HUES64 (cell line): ENCODE data around the gene ADAT3.
"Not testable (repeated sequence)": the region's sequence is repeated elsewhere in the genome, so short reads cannot be mapped to it uniquely, and the experiment has no call there.

Experiments used
- H3K27ac ChIP-seq: 2 replicates; pipeline ENCODE4 v1.7.0; 2013; ENCODE audit warnings: low read depth, low read length, inconsistent platforms
- H3K27me3 ChIP-seq: 2 replicates; pipeline ENCODE4 v1.6.1; 2013; ENCODE audit warnings: mild to moderate bottlenecking, low read length; ENCODE audit not compliant: insufficient read depth
- H3K36me3 ChIP-seq: 2 replicates; pipeline ENCODE4 v1.6.1; 2013; ENCODE audit warnings: mild to moderate bottlenecking, low read length; ENCODE audit not compliant: insufficient read depth
- H3K4me1 ChIP-seq: 2 replicates; pipeline ENCODE4 v1.6.1; 2013; ENCODE audit warnings: mild to moderate bottlenecking, low read length, moderate library complexity; ENCODE audit not compliant: insufficient read depth
- H3K4me3 ChIP-seq: 2 replicates; pipeline ENCODE4 v1.5.1; 2013; ENCODE audit warnings: mild to moderate bottlenecking, low read length, moderate library complexity
- H3K9ac ChIP-seq: 2 replicates; pipeline ENCODE4 v1.6.1; 2013; ENCODE audit warnings: mild to moderate bottlenecking, low read depth, low read length
- H3K9me3 ChIP-seq: 2 replicates; pipeline ENCODE4 v1.6.1; 2013; ENCODE audit warnings: low read depth, low read length; ENCODE audit not compliant: insufficient read depth
- WGBS: fragments of 150-250, 120-280 bp; methylation state at CpG from one replicate; pipeline ENCODE4 v1.1.7; 2013; ENCODE audit warnings: missing lambda C conversion rate; 5-methylcytosine and 5-hydroxymethylcytosine counted together

The ADAT3 gene

DNA sequence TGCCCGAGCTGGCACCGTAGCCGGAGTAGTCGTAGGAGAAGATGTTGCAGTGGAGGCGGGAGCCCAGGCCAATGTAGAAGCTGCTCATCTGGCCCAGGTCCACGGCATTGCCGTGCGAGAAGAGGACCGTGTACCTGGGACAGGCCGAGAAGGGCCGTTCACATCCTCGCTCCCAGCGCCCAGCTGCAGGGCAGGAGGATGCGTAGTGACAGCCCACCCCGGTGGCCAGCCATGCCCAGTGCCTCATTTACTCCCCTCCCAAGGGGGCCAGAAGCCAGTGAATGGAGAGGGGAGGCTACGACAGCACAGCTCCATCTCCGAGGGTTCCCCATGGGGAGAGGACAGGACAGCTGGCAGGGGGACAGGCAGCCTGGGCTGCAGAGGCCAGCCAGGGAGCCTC lies 25.2 kb upstream of the ADAT3 start:
- not testable (repeated sequence) for H3K4me3 ChIP-seq, H3K27ac ChIP-seq
- H3K4me1 ChIP-seq: peaks cover 13% of the 10 kb centered on the region; the same call in 1 of the 2 replicates

GRCh38 chr19:1880611-1881392 lies 24.4 kb upstream of the ADAT3 start:
- no peak overlapping the region for H3K4me3 ChIP-seq
- no peak overlapping the region for H3K27ac ChIP-seq
- H3K27me3 ChIP-seq: no peaks in the 10 kb centered on the region
- 95% methylated on average over 30 of the region's 35 CpGs for WGBS
- H3K36me3 ChIP-seq: no peaks in the 10 kb centered on the region
- no peaks in the 10 kb centered on the region for H3K9me3 ChIP-seq
- peaks cover 11% of the 10 kb centered on the region; the same call in 1 of the 2 replicates for H3K4me1 ChIP-seq
- no peak overlapping the region for H3K9ac ChIP-seq

More for the DNA sequence above, 25.2 kb upstream of the ADAT3 start:
- not testable (repeated sequence) for H3K9ac ChIP-seq, H3K36me3 ChIP-seq, H3K27me3 ChIP-seq, H3K9me3 ChIP-seq
- 94% methylated on average over 17 of the region's 17 CpGs for WGBS

GRCh38 chr19:1881393-1882088 lies 23.7 kb upstream of the ADAT3 start:
- not testable (repeated sequence) for H3K27me3 ChIP-seq, H3K9me3 ChIP-seq, H3K36me3 ChIP-seq, H3K4me3 ChIP-seq, H3K27ac ChIP-seq
- Histone ChIP-seq H3K4me1 (peaks cover 11% of the 10 kb centered on the region; the same call in 1 of the 2 replicates), H3K9ac (0 out of 2 replicates have a peak overlapping the region, but pooled peaks have one; percentile 36)
- WGBS: 95% methylated on average over 29 of the region's 44 CpGs

- Histone ChIP-seq H3K9ac (peak overlapping the region; percentile 36; the same call in 1 of the 2 replicates), H3K27me3 (no peaks in the 10 kb centered on the region), H3K27ac (0 out of 2 replicates have a peak overlapping the region, but pooled peaks have one; percentile 18), H3K4me3 (no peak overlapping the region), H3K9me3 (no peaks in the 10 kb centered on the region), H3K4me1 (peaks cover 15% of the 10 kb centered on the region), H3K36me3 (no peaks in the 10 kb centered on the region)
- WGBS: 84% methylated on average over 29 of the region's 31 CpGs
These were observed 23.0 kb upstream of the ADAT3 start for GRCh38 chr19:1882089-1882785.

- WGBS: 88% methylated on average over 25 of the region's 25 CpGs
These were observed 22.2 kb upstream of the ADAT3 start for GRCh38 chr19:1882786-1883692.

DNA sequence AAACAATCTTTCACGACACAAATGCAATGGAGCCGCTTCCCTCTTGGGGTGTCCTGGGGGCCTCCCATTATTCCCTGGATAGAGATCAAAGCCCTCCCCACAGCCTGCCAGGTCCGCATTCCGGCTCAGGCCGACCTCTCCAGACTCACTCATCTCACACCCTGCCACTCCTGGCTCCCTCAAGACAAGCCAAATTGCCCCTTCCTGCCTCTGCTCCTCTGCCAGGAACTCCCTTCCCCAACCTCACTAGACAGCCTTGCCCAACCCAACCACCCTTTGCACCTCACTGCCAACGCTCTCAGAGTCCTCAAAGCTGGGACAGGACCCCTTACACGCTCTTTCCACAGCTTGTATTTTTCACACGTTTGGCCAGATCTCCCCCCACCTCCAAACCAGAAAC lies 21.4 kb upstream of the ADAT3 start:
- Histone ChIP-seq H3K9ac (no peak overlapping the region), H3K9me3 (no peaks in the 10 kb centered on the region), H3K36me3 (no peaks in the 10 kb centered on the region), H3K27me3 (no peaks in the 10 kb centered on the region), H3K27ac (no peak overlapping the region), H3K4me1 (peaks cover 17% of the 10 kb centered on the region), H3K4me3 (peak overlapping the region; percentile 93)
- 76% methylated on average over 8 of the region's 8 CpGs for WGBS

More at GRCh38 chr19:1882786-1883692, 22.2 kb upstream of the ADAT3 start:
- Histone ChIP-seq H3K27me3 (no peaks in the 10 kb centered on the region), H3K4me3 (no peak overlapping the region), H3K4me1 (peaks cover 17% of the 10 kb centered on the region), H3K9me3 (no peaks in the 10 kb centered on the region), H3K36me3 (no peaks in the 10 kb centered on the region), H3K27ac (no peak overlapping the region), H3K9ac (peak overlapping the region; percentile 36; the same call in 1 of the 2 replicates)

DNA sequence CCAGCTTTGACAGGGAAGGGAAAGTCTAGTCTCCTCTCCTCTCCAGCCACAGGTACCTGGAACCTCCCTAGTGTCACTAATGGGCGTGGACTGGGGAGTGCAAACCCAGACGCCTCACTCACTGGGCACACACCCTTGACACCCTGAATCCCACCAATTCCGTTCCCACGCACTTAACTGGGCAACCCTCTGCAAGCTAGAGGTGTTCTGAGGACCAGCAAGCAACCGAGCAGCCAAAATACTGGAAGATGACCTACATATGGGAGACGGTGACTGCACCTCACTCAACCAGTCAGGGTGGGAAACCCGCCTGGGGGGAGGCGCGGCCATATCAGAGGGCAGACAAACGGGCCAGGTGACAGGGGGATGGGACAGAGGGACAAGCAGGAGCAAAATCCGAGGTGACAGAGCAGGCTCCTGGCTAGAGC lies 20.9 kb upstream of the ADAT3 start:
- H3K27ac ChIP-seq: no peak overlapping the region
- WGBS: 25% methylated on average over 11 of the region's 11 CpGs
- H3K4me1 ChIP-seq: peaks cover 17% of the 10 kb centered on the region
- H3K27me3 ChIP-seq: no peaks in the 10 kb centered on the region
- H3K4me3 ChIP-seq: peak overlapping the region; percentile 93
- no peaks in the 10 kb centered on the region for H3K36me3 ChIP-seq
- no peaks in the 10 kb centered on the region for H3K9me3 ChIP-seq
- H3K9ac ChIP-seq: peak overlapping the region; percentile 72; the same call in 1 of the 2 replicates

DNA sequence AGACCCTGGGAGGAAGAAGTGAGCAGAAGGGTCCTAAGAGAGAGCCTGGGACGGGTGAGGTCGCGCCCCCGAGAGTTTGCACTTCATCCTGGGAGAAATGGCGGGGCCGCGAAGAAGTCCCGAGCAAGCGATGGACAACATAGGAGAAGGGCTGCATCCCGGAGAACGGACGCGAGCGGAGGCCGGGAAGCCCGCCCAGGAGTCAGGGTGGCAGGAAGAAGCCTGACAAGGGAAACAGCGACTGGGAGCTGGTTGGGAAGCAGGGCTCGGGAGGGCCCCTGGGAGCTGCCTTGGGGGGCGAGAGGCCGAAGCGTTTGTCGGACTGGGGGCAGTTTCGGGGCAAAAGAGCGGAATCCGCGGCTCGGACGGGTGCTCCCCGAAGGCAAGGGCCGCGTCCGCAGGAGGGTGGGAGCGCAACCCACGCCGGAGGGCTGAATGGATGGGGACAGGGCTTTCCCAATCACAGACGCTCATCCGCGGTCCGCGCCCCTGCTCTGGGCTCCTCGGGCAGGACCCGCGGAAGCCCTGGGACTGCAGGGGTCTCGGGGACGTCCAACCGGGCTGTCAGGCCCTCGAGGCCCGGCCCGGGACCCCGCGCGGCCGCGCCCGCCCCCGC lies 20.4 kb upstream of the ADAT3 start:
- Histone ChIP-seq H3K27me3 (no peaks in the 10 kb centered on the region), H3K36me3 (no peaks in the 10 kb centered on the region), H3K4me3 (peak overlapping the region; percentile 93), H3K9ac (peak overlapping the region; percentile 72), H3K27ac (no peak overlapping the region), H3K9me3 (no peaks in the 10 kb centered on the region), H3K4me1 (peaks cover 17% of the 10 kb centered on the region)
- under 1% methylated on average over 56 of the region's 56 CpGs for WGBS

GRCh38 chr19:1885398-1886119 lies 19.6 kb upstream of the ADAT3 start, which contains the start of gene ABHD17A:
Gene ABHD17A (minus strand): TSS chr19:1885496. CDS start chr19:1881566, 3,930 bp downstream.
- WGBS: 21% methylated on average over 46 of the region's 46 CpGs

More at GRCh38 chr19:1885398-1886119, 19.6 kb upstream of the ADAT3 start, which contains the start of gene ABHD17A:
- Histone ChIP-seq H3K4me3 (peak within 1 kb of the TSS; percentile 93), H3K4me1 (peaks cover 17% of the 10 kb centered on the region), H3K9ac (peak within 1 kb of the TSS; percentile 72)
- H3K9me3 ChIP-seq, H3K27ac ChIP-seq, H3K36me3 ChIP-seq, H3K27me3 ChIP-seq: not testable (repeated sequence)
